Measurements from ENCODE around the gene ATP2B1.

Gene ATP2B1

GRCh38 chr12:89673603-89674002 lies 35.0 kb downstream of the ATP2B1 start:
- no peak for DNase-seq (ENCODE audit: low read depth)
- no peak for TF ChIP-seq CTCF (IDR thresholded peaks at IDR 0.05; ENCODE audit: insufficient read depth, low read depth, low read length, missing control alignments)
- H3K4me3 ChIP-seq (ENCODE audit: low read depth, low read length), result no peak overlapping the region

- TF ChIP-seq CTCF (IDR thresholded peaks at IDR 0.05; ENCODE audit: insufficient read depth, low read depth, low read length, missing control alignments), result no peak
- DNase-seq (ENCODE audit: low read depth), result no peak
- peak overlapping the region; percentile 15 for H3K4me3 ChIP-seq (ENCODE audit: low read depth, low read length)
Measured at GRCh38 chr12:89672589-89672979, 36.1 kb downstream of the ATP2B1 start.

- no peak for TF ChIP-seq CTCF (IDR thresholded peaks at IDR 0.05; ENCODE audit: insufficient read depth, low read depth, low read length, missing control alignments)
- no peak overlapping the region for H3K4me3 ChIP-seq (ENCODE audit: low read depth, low read length)
- no peak for DNase-seq (ENCODE audit: low read depth)
Measured at GRCh38 chr12:89671469-89671868, 37.2 kb downstream of the ATP2B1 start.

- DNase-seq (ENCODE audit: low read depth), result peak; percentile 40
- H3K4me3 ChIP-seq (ENCODE audit: low read depth, low read length), result no peak overlapping the region
- no peak for TF ChIP-seq CTCF (IDR thresholded peaks at IDR 0.05; ENCODE audit: insufficient read depth, low read depth, low read length, missing control alignments)
Measured at GRCh38 chr12:89669197-89669596, 39.4 kb downstream of the ATP2B1 start.

GRCh38 chr12:89665556-89665955 lies 43.1 kb downstream of the ATP2B1 start:
- DNase-seq (ENCODE audit: low read depth), result peak; percentile 26
- no peak overlapping the region for H3K4me3 ChIP-seq (ENCODE audit: low read depth, low read length)
- TF ChIP-seq CTCF (IDR thresholded peaks at IDR 0.05; ENCODE audit: insufficient read depth, low read depth, low read length, missing control alignments), result no peak

- DNase-seq (ENCODE audit: low read depth), result no peak
- no peak for TF ChIP-seq CTCF (IDR thresholded peaks at IDR 0.05; ENCODE audit: insufficient read depth, low read depth, low read length, missing control alignments)
- peak overlapping the region; percentile 33; the same call in 1 of the 2 replicates for H3K4me3 ChIP-seq (ENCODE audit: low read depth, low read length)
Measured at GRCh38 chr12:89664441-89664840, 44.2 kb downstream of the ATP2B1 start.

- peak overlapping the region; percentile 33 for H3K4me3 ChIP-seq (ENCODE audit: low read depth, low read length)
- peak; percentile 44 for DNase-seq (ENCODE audit: low read depth)
Measured at GRCh38 chr12:89663577-89664357, 44.9 kb downstream of the ATP2B1 start.

More at GRCh38 chr12:89663577-89664357, 44.9 kb downstream of the ATP2B1 start:
- TF ChIP-seq CTCF (IDR thresholded peaks at IDR 0.05; ENCODE audit: insufficient read depth, low read depth, low read length, missing control alignments), result no peak
